GM20000 (cell line): ENCODE results near the gene HS6ST2.

Experiments used
- DNase-seq: peaks from one replicate; pipeline ENCODE4 v3.0.0; 2012; ENCODE audit warnings: low spot score
- CTCF ChIP-seq: IDR thresholded peaks from 2 replicates; pipeline ENCODE4 v1.5.1; 2012; ENCODE audit warnings: mild to moderate bottlenecking, control low read depth; ENCODE audit errors: extremely low read depth, missing control alignments

Gene HS6ST2

GRCh38 chrX:132730266-132730665 is 228.2 kb downstream of the HS6ST2 start:
- no peak for TF ChIP-seq CTCF
- DNase-seq, result no peak

GRCh38 chrX:132728296-132728695 is 230.1 kb downstream of the HS6ST2 start:
- no peak for TF ChIP-seq CTCF
- DNase-seq, result no peak

- DNase-seq, result no peak
- TF ChIP-seq CTCF, result no peak
Measured at GRCh38 chrX:132718431-132718958, 239.9 kb downstream of the HS6ST2 start.

- DNase-seq, result no peak
- TF ChIP-seq CTCF, result no peak
Measured at GRCh38 chrX:132716006-132716405, 242.4 kb downstream of the HS6ST2 start.

- DNase-seq, result no peak
- no peak for TF ChIP-seq CTCF
Measured at GRCh38 chrX:132714913-132715312, 243.5 kb downstream of the HS6ST2 start.

GRCh38 chrX:132712350-132712749 is 246.1 kb downstream of the HS6ST2 start:
- DNase-seq, result no peak
- no peak for TF ChIP-seq CTCF

GRCh38 chrX:132710656-132711155 is 247.7 kb downstream of the HS6ST2 start:
- TF ChIP-seq CTCF, result no peak
- no peak for DNase-seq
